ENCODE data around the gene PDK4.
A peak's percentile ranks its signal among the peaks of the same experiment; 100 is the strongest.

The PDK4 gene

DNA sequence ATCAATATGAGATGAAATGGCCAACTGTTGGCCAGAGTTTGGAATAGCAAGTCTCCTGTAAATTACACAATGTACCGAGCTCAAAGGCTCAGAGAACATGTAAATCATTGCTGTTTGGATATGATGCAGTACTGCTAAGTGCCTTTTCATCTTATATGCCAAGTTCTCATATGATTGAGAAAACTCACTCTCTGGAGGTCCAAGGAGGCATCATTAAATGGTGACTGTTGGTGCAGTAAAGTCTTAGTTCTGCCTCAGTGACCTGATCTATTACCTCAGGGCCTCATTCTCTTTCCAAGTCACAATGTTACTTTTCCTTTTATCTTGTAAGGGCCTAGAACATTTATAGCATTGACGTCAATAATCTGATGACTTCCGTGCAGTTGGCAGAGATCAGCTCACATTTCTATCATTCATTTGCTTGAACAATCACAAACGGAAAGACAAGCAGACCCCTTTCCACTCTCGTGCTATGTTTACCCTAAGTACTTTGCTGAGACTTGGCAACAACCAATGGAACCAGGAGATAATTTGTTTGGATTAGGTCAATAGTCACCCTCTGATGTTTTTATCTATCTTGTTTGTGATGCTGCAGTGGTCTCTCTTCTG is 32.6 kb upstream of the PDK4 start:
- no peak overlapping the region for H3K4me3 ChIP-seq (ENCODE audit: low read length)
- DNase-seq (ENCODE audit: low read depth) = peak; percentile 20

GRCh38 chr7:95623788-95624187 is 27.5 kb upstream of the PDK4 start:
- DNase-seq (ENCODE audit: low read depth) = no peak
- no peak overlapping the region for H3K4me3 ChIP-seq (ENCODE audit: low read length)
- TF ChIP-seq CTCF (conservative IDR thresholded peaks at IDR 0.05; ENCODE audit: low read depth, low read length) = no peak

More for the DNA sequence above, 32.6 kb upstream of the PDK4 start:
- no peak for TF ChIP-seq CTCF (conservative IDR thresholded peaks at IDR 0.05; ENCODE audit: low read depth, low read length)

DNA sequence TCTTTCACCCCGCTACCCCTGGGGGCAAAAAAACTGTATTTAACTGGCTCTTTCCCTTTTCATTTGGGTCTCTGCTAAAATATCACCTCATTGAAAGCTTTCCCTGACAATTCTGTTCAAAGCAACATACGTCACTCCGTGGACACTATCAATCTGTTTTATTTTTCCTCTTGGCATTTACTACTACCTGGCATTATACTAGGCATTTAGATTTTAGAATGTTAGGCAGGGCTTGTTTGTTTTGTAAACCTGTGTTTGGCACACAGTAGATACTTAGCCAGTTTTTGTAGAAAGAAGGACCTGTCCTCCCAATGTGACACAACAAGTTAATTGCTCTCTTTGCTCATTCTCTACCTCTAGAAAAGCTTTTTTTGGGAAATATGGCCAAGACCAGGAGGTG is 26.5 kb upstream of the PDK4 start:
- no peak for DNase-seq (ENCODE audit: low read depth)
- no peak overlapping the region for H3K4me3 ChIP-seq (ENCODE audit: low read length)
- TF ChIP-seq CTCF (conservative IDR thresholded peaks at IDR 0.05; ENCODE audit: low read depth, low read length) = no peak

DNA sequence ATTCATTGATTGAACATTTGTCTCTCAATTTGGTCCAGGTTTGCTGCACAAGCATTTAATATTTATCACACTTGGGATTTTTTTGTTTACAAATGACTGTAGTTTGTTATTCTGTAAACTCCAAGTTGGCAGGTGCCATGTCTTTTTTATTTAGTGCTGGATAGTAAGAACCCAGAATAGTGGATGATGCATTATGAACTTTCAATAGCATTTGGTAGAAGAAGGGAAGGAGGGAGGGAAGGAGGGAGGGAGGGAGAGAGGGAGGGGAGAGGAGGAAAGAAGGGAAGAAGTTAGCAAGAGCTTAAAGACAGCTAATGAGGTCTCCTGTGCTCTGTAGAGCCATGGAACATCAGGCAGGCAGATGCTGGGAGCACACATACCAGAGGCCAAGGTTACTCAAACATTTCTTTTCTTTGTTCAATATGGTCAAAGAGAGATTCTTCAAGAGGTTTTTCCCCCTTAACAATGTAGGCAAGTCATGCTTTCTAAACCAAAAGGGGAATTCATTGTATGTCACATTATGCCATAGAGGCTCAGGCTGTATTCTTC is 25.8 kb upstream of the PDK4 start:
- H3K4me3 ChIP-seq (ENCODE audit: low read length) = no peak overlapping the region
- no peak for DNase-seq (ENCODE audit: low read depth)
- no peak for TF ChIP-seq CTCF (conservative IDR thresholded peaks at IDR 0.05; ENCODE audit: low read depth, low read length)

GRCh38 chr7:95621404-95621803 is 25.1 kb upstream of the PDK4 start:
- no peak overlapping the region for H3K4me3 ChIP-seq (ENCODE audit: low read length)
- no peak for TF ChIP-seq CTCF (conservative IDR thresholded peaks at IDR 0.05; ENCODE audit: low read depth, low read length)
- no peak for DNase-seq (ENCODE audit: low read depth)

- DNase-seq (ENCODE audit: low read depth) = no peak
- TF ChIP-seq CTCF (conservative IDR thresholded peaks at IDR 0.05; ENCODE audit: low read depth, low read length) = no peak
- no peak overlapping the region for H3K4me3 ChIP-seq (ENCODE audit: low read length)
Measured at GRCh38 chr7:95620631-95621030, 24.3 kb upstream of the PDK4 start.

GRCh38 chr7:95619921-95620320 is 23.6 kb upstream of the PDK4 start:
- no peak for DNase-seq (ENCODE audit: low read depth)
- no peak overlapping the region for H3K4me3 ChIP-seq (ENCODE audit: low read length)
- TF ChIP-seq CTCF (conservative IDR thresholded peaks at IDR 0.05; ENCODE audit: low read depth, low read length) = no peak

Data from retinal pigment epithelial cell (primary cell).